H9 (cell line): ENCODE results near the gene TPRG1. TPM values are rescaled to one million over a fixed set of nuclear protein-coding genes. Genes with fewer than 3 reads are reported as not detected.

Source experiments
- DNase-seq: peaks from one replicate; pipeline ENCODE4 v3.0.0-alpha.2; 2017
- H2AFZ ChIP-seq: one replicate; pipeline ENCODE4 v1.6.1; 2013; ENCODE audit warnings: mild to moderate bottlenecking, low read length, control low read depth, moderate library complexity
- H2AK5ac ChIP-seq: 2 replicates; pipeline ENCODE4 v1.6.1; 2013; ENCODE audit warnings: low read length, control low read depth, mixed read lengths; ENCODE audit not compliant: insufficient read length
- H2BK120ac ChIP-seq: one replicate; pipeline ENCODE4 v1.6.1; 2013; ENCODE audit warnings: low read depth, mild to moderate bottlenecking, low read length, control low read depth, inconsistent platforms; ENCODE audit not compliant: poor library complexity, severe bottlenecking
- H2BK12ac ChIP-seq: 2 replicates; pipeline ENCODE4 v1.6.1; 2013; ENCODE audit warnings: low read length, control low read depth, mixed read lengths, low read depth; ENCODE audit not compliant: insufficient read length
- H2BK15ac ChIP-seq: 2 replicates; pipeline ENCODE4 v1.6.1; 2013; ENCODE audit warnings: low read depth, low read length, control low read depth
- H2BK20ac ChIP-seq: one replicate; pipeline ENCODE4 v1.6.1; 2013; ENCODE audit warnings: low read depth, mild to moderate bottlenecking, low read length, control low read depth, inconsistent platforms; ENCODE audit not compliant: poor library complexity, severe bottlenecking
- H2BK5ac ChIP-seq: 2 replicates; pipeline ENCODE4 v1.6.1; 2013; ENCODE audit warnings: low read length, control low read depth, mixed read lengths; ENCODE audit not compliant: insufficient read length
- H3K14ac ChIP-seq: 2 replicates; pipeline ENCODE4 v1.6.1; 2013; ENCODE audit warnings: low read length, control low read depth; ENCODE audit not compliant: insufficient read depth
- H3K18ac ChIP-seq: 2 replicates; pipeline ENCODE4 v1.6.1; 2013; ENCODE audit warnings: low read depth, mild to moderate bottlenecking, mixed read lengths, low read length, control low read depth; ENCODE audit not compliant: insufficient read length
- H3K23ac ChIP-seq: 2 replicates; pipeline ENCODE4 v1.6.1; 2013; ENCODE audit warnings: low read length, control low read depth, mixed read lengths, low read depth; ENCODE audit not compliant: insufficient read length
- H3K23me2 ChIP-seq: 2 replicates; pipeline ENCODE4 v1.6.1; 2013; ENCODE audit warnings: low read depth, mild to moderate bottlenecking, mixed read lengths, low read length, control low read depth; ENCODE audit not compliant: insufficient read length, poor library complexity, severe bottlenecking
- H3K27ac ChIP-seq: 2 replicates; pipeline ENCODE4 v1.5.1; 2013; ENCODE audit warnings: low read length, control low read depth, mixed read lengths, low read depth; ENCODE audit not compliant: insufficient read length
- H3K27me3 ChIP-seq: 2 replicates; pipeline ENCODE4 v1.6.1; 2013; ENCODE audit warnings: low read length, control low read depth, inconsistent platforms; ENCODE audit not compliant: insufficient read depth
- H3K4ac ChIP-seq: 2 replicates; pipeline ENCODE4 v1.6.1; 2013; ENCODE audit warnings: low read depth, mild to moderate bottlenecking, control low read depth, inconsistent platforms, low read length, moderate library complexity
- H3K4me1 ChIP-seq: 2 replicates; pipeline ENCODE4 v1.6.1; 2013; ENCODE audit warnings: low read length, control low read depth, inconsistent platforms; ENCODE audit not compliant: insufficient read depth
- H3K4me2 ChIP-seq: 2 replicates; pipeline ENCODE4 v1.6.1; 2013; ENCODE audit warnings: low read length, control low read depth, mixed read lengths; ENCODE audit not compliant: insufficient read length, insufficient read depth
- H3K56ac ChIP-seq: 2 replicates; pipeline ENCODE4 v1.6.1; 2013; ENCODE audit warnings: low read depth, mild to moderate bottlenecking, mixed read lengths, low read length, control low read depth; ENCODE audit not compliant: insufficient read length
- H3K79me1 ChIP-seq: 2 replicates; pipeline ENCODE4 v1.6.1; 2013; ENCODE audit warnings: low read depth, mild to moderate bottlenecking, moderate library complexity, low read length, control low read depth, inconsistent platforms; ENCODE audit not compliant: insufficient read depth, poor library complexity, severe bottlenecking
- H3K79me2 ChIP-seq: 2 replicates; pipeline ENCODE4 v1.6.1; 2013; ENCODE audit warnings: low read length, control low read depth, inconsistent platforms; ENCODE audit not compliant: insufficient read depth
- H3K9ac ChIP-seq: 2 replicates; pipeline ENCODE4 v1.6.1; 2013; ENCODE audit warnings: low read length, control low read depth, mixed read lengths; ENCODE audit not compliant: insufficient read length; ENCODE audit errors: extremely low read depth
- H3K9me3 ChIP-seq: one replicate; pipeline ENCODE4 v1.6.1; 2013; ENCODE audit warnings: low read depth, low read length, inconsistent platforms; ENCODE audit not compliant: control insufficient read depth
- H3T11ph ChIP-seq: one replicate; pipeline ENCODE4 v1.6.1; 2013; ENCODE audit warnings: mild to moderate bottlenecking, low read length, control low read depth, inconsistent platforms
- H4K20me1 ChIP-seq: one replicate; pipeline ENCODE4 v1.6.1; 2013; ENCODE audit not compliant: control insufficient read depth, insufficient read length, insufficient read depth
- H4K5ac ChIP-seq: 2 replicates; pipeline ENCODE4 v1.6.1; 2013; ENCODE audit warnings: low read depth, mild to moderate bottlenecking, mixed read lengths, low read length, control low read depth; ENCODE audit not compliant: insufficient read length
- H4K8ac ChIP-seq: replicated peaks from 2 replicates; pipeline ENCODE4 v1.6.1; 2013; ENCODE audit warnings: low read length, control low read depth, mixed read lengths, low read depth; ENCODE audit not compliant: insufficient read length
- H4K91ac ChIP-seq: 2 replicates; pipeline ENCODE4 v1.6.1; 2013; ENCODE audit warnings: low read depth, mild to moderate bottlenecking, moderate library complexity, mixed read lengths, low read length, control low read depth; ENCODE audit not compliant: insufficient read length
- H3K27ac Mint-ChIP-seq, 3 experiments: 2 replicates in 2 of 3; 3 replicates in 1 of 3; pipeline ENCODE4 v1.8.0; 2020 to 2021; ENCODE audit warnings: mixed read lengths in 3 of 3, mild to moderate bottlenecking in 1 of 3, moderate library complexity in 1 of 3
- H3K27me3 Mint-ChIP-seq: 2 replicates; pipeline ENCODE4 v1.8.0; 2021; ENCODE audit warnings: low read depth, mild to moderate bottlenecking, moderate library complexity, mixed read lengths
- H3K36me3 Mint-ChIP-seq, 3 experiments: 2 replicates in 2 of 3; 3 replicates in 1 of 3; pipeline ENCODE4 v1.8.0; 2020 to 2021; ENCODE audit warnings: low read depth in 3 of 3, mixed read lengths in 3 of 3; ENCODE audit not compliant: insufficient read depth in 1 of 3
- H3K4me1 Mint-ChIP-seq, 2 experiments: 2 replicates each; pipeline ENCODE4 v1.8.0; 2020; ENCODE audit warnings: mixed read lengths in 2 of 2
- H3K4me3 Mint-ChIP-seq, 2 experiments: 2 replicates in 1 of 2; 3 replicates in 1 of 2; pipeline ENCODE4 v1.8.0; 2020 to 2021; ENCODE audit warnings: mild to moderate bottlenecking in 2 of 2, mixed read lengths in 2 of 2, moderate library complexity in 1 of 2
- H3K9me3 Mint-ChIP-seq, 2 experiments: 2 replicates in 1 of 2; 3 replicates in 1 of 2; pipeline ENCODE4 v1.8.0; 2020; ENCODE audit warnings: mild to moderate bottlenecking in 2 of 2, mixed read lengths in 2 of 2, moderate library complexity in 1 of 2
- CTCF ChIP-seq: fragments of 200-600 bp; sonication (generic); conservative IDR thresholded peaks from 3 replicates; pipeline ENCODE4 v1.8.0; 2021; ENCODE audit warnings: antibody characterized with exemption, mild to moderate bottlenecking
- WGBS: extraction: QIAGEN DNeasy Blood & Tissue Kit; methylation state at CpG from one replicate; pipeline ENCODE4 v1.1.7; 2013; ENCODE audit warnings: missing lambda C conversion rate, low lambda C conversion rate, mixed read lengths; ENCODE audit not compliant: insufficient read length; ENCODE audit errors: extremely low coverage; 5-methylcytosine and 5-hydroxymethylcytosine counted together
- total RNA-seq: library from RNA; stranded (reverse); gene quantifications from 2 replicates; pipeline ENCODE4 v1.2.1, GENCODE V29; 2021

TPRG1 gene
- total RNA-seq, 1 experiment from 2014 or later: 0.66 TPM

- Mint-ChIP-seq H3K4me3 (no peak overlapping the region), H3K4me1 (no peaks in the 10 kb centered on the region), H3K9me3 (no peaks in the 10 kb centered on the region; a peak in 2 of 5 replicates), H3K36me3 (no peaks in the 10 kb centered on the region; a peak in 1 of 7 replicates), H3K27ac (no peak overlapping the region), H3K27me3 (peaks cover 1% of the 10 kb centered on the region; the same call in 1 of the 2 replicates)
- Histone ChIP-seq H3K79me2 (no peaks in the 10 kb centered on the region), H2BK20ac (no peak overlapping the region), H3K4me1 (no peaks in the 10 kb centered on the region), H3K27me3 (no peaks in the 10 kb centered on the region), H2BK5ac (no peak overlapping the region), H3K9me3 (no peaks in the 10 kb centered on the region), H2BK120ac (no peak overlapping the region), H3K23ac (no peak overlapping the region), H3K23me2 (no peaks in the 10 kb centered on the region), H3K4me2 (no peak overlapping the region), H3K4ac (no peak overlapping the region), H3K79me1 (no peaks in the 10 kb centered on the region), H3K27ac (no peak overlapping the region), H2AK5ac (no peak overlapping the region), H4K5ac (no peak overlapping the region), H3K18ac (no peak overlapping the region), H2AFZ (no peak overlapping the region), H4K20me1 (no peaks in the 10 kb centered on the region), H4K8ac (no peak overlapping the region), H3K14ac (no peak overlapping the region), H3K9ac (no peak overlapping the region), H2BK15ac (no peak overlapping the region), H3T11ph (no peak overlapping the region), H2BK12ac (no peak overlapping the region), H4K91ac (no peak overlapping the region), H3K56ac (no peak overlapping the region)
- no peak for TF ChIP-seq CTCF
- WGBS: no CpG with 5 or more reads among the region's 4 CpGs
- DNase-seq: no peak
These were observed 158.3 kb downstream of the TPRG1 start for GRCh38 chr3:189330066-189330465.
